GM12892 (cell line): Measurements from ENCODE around the gene MAN1B1.

ENCODE experiments used
- DNase-seq: peaks from one replicate; pipeline ENCODE4 v3.0.0; 2011; ENCODE audit not compliant: insufficient read length
- FAIRE-seq: peaks from 2 replicates; lab custom pipeline; 2011; peaks lifted over from hg19 to GRCh38; lab: Jason Lieb, UNC
- POLR2A ChIP-seq: IDR thresholded peaks from 2 replicates; pipeline ENCODE4 v1.6.1; 2011; ENCODE audit warnings: low read depth, low read length, control low read depth
- POLR2AphosphoS5 ChIP-seq: IDR thresholded peaks from 2 replicates; pipeline ENCODE4 v1.6.1; 2011; ENCODE audit warnings: low read depth, low read length, control low read depth
- TAF1 ChIP-seq: IDR thresholded peaks from 2 replicates; pipeline ENCODE4 v1.6.1; 2011; ENCODE audit warnings: low read depth, mild to moderate bottlenecking, control low read depth, low read length, borderline replicate concordance

MAN1B1 gene

GRCh38 chr9:137045294-137046087 is 41.3 kb upstream of the MAN1B1 start:
- DNase-seq: no peak
- TF ChIP-seq POLR2AphosphoS5: no peak
- TF ChIP-seq POLR2A: no peak
- TF ChIP-seq TAF1: no peak

GRCh38 chr9:137046088-137046787 is 40.5 kb upstream of the MAN1B1 start, which contains the start of gene NPDC1:
Gene NPDC1, minus strand, starts transcription at chr9:137046177. Its CDS starts 188 bp downstream, at chr9:137045989.
- FAIRE-seq (peak; percentile 72), DNase-seq (peak; percentile 97)
- TF ChIP-seq POLR2AphosphoS5 (no peak), POLR2A (no peak), TAF1 (no peak)

More at GRCh38 chr9:137045294-137046087, 41.3 kb upstream of the MAN1B1 start:
- no peak for FAIRE-seq

GRCh38 chr9:137048655-137049543 is 37.9 kb upstream of the MAN1B1 start:
- no peak for DNase-seq
- no peak for FAIRE-seq
- TF ChIP-seq POLR2A (no peak), TAF1 (no peak), POLR2AphosphoS5 (no peak)

GRCh38 chr9:137049544-137050449 is 37.0 kb upstream of the MAN1B1 start:
- FAIRE-seq: no peak

GRCh38 chr9:137050570-137050969 is 36.2 kb upstream of the MAN1B1 start:
- FAIRE-seq: no peak

More at GRCh38 chr9:137049544-137050449, 37.0 kb upstream of the MAN1B1 start:
- TF ChIP-seq POLR2AphosphoS5: no peak
- TF ChIP-seq TAF1: no peak
- TF ChIP-seq POLR2A: no peak
- DNase-seq: no peak

GRCh38 chr9:137051145-137051724 is 35.5 kb upstream of the MAN1B1 start:
- FAIRE-seq: no peak
- DNase-seq: no peak
- TF ChIP-seq TAF1: no peak
- TF ChIP-seq POLR2A: no peak
- no peak for TF ChIP-seq POLR2AphosphoS5

More at GRCh38 chr9:137050570-137050969, 36.2 kb upstream of the MAN1B1 start:
- TF ChIP-seq TAF1: no peak
- no peak for TF ChIP-seq POLR2A
- no peak for TF ChIP-seq POLR2AphosphoS5
- DNase-seq: no peak

GRCh38 chr9:137052293-137052692 is 34.5 kb upstream of the MAN1B1 start:
- no peak for TF ChIP-seq POLR2A
- TF ChIP-seq TAF1: no peak
- no peak for TF ChIP-seq POLR2AphosphoS5
- DNase-seq: no peak
- FAIRE-seq: no peak

- DNase-seq: no peak
- no peak for TF ChIP-seq POLR2AphosphoS5
- no peak for TF ChIP-seq POLR2A
- TF ChIP-seq TAF1: no peak
- no peak for FAIRE-seq
Observed at GRCh38 chr9:137052998-137053943, 33.5 kb upstream of the MAN1B1 start.
